HEK293 (cell line): ENCODE data around the gene CSF3R.

Source experiments
- KLF1 ChIP-seq: fragments of 450-650 bp; formaldehyde crosslinking; IDR thresholded peaks from 2 replicates; pipeline ENCODE4 v1.5.1; 2016; ENCODE audit warnings: missing biosample characterization, missing genetic modification characterization
- KLF10 ChIP-seq: fragments of 450-650 bp; IDR thresholded peaks from 2 replicates; pipeline ENCODE4 v1.5.1; 2018; ENCODE audit warnings: missing biosample characterization, mild to moderate bottlenecking, missing genetic modification characterization
- MYNN ChIP-seq: fragments of 450-650 bp; formaldehyde crosslinking; IDR thresholded peaks from 2 replicates; pipeline ENCODE4 v1.5.1; 2016; ENCODE audit warnings: missing biosample characterization, missing genetic modification characterization, borderline replicate concordance
- MZF1 ChIP-seq: fragments of 450-650 bp; formaldehyde crosslinking; IDR thresholded peaks from 2 replicates; pipeline ENCODE4 v1.5.1; 2017; ENCODE audit warnings: missing biosample characterization, missing genetic modification characterization, borderline replicate concordance
- TCF7L2 ChIP-seq: IDR thresholded peaks from 2 replicates; pipeline ENCODE4 v1.6.1; 2011; ENCODE audit warnings: low read depth, mild to moderate bottlenecking, inconsistent platforms, low read length, moderate library complexity, borderline replicate concordance
- ZNF133 ChIP-seq: fragments of 450-650 bp; formaldehyde crosslinking; IDR thresholded peaks from 2 replicates; pipeline ENCODE4 v1.5.1; 2016; ENCODE audit warnings: missing biosample characterization, missing genetic modification characterization
- ZNF184 ChIP-seq: fragments of 450-650 bp; IDR thresholded peaks from 2 replicates; pipeline ENCODE4 v1.5.1; 2018; ENCODE audit warnings: missing biosample characterization, mild to moderate bottlenecking, missing genetic modification characterization
- ZNF776 ChIP-seq: fragments of 450-650 bp; formaldehyde crosslinking; IDR thresholded peaks from 2 replicates; pipeline ENCODE4 v1.5.0; 2017; ENCODE audit warnings: missing biosample characterization, missing genetic modification characterization, borderline replicate concordance
- ZNF792 ChIP-seq: fragments of 450-650 bp; formaldehyde crosslinking; IDR thresholded peaks from 2 replicates; pipeline ENCODE4 v1.5.1; 2016; ENCODE audit warnings: missing biosample characterization, missing genetic modification characterization
- TF ChIP-seq, protein P1 (sequence below): fragments of 450-650 bp; formaldehyde crosslinking; IDR thresholded peaks from 2 replicates; pipeline ENCODE4 v1.5.1; 2016; ENCODE audit warnings: missing biosample characterization, missing genetic modification characterization
- TF ChIP-seq, protein P2 (sequence below): fragments of 450-650 bp; formaldehyde crosslinking; IDR thresholded peaks from 2 replicates; pipeline ENCODE4 v1.5.1; 2016; ENCODE audit warnings: missing biosample characterization, missing genetic modification characterization

DNA sequence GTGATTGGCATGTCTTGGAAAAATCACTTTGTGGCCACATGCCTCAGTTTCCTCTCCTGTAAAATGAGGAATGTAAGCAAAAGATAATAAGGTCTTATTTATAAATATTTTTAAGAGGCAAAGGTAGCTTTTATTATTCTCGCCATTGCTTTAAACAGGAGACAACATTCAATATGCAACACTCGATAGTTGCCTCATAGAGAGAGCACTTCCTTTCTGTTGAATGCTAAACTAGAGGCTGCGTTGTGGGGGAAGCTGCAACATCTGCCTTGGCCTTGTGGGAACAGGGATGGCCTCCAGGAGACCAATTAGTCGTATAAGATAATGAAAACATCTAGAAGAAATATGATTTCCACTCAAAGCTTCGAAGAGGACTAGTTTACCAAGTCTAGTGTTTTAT is 36.0 kb downstream of the CSF3R start:
- TF ChIP-seq, protein P1, sequence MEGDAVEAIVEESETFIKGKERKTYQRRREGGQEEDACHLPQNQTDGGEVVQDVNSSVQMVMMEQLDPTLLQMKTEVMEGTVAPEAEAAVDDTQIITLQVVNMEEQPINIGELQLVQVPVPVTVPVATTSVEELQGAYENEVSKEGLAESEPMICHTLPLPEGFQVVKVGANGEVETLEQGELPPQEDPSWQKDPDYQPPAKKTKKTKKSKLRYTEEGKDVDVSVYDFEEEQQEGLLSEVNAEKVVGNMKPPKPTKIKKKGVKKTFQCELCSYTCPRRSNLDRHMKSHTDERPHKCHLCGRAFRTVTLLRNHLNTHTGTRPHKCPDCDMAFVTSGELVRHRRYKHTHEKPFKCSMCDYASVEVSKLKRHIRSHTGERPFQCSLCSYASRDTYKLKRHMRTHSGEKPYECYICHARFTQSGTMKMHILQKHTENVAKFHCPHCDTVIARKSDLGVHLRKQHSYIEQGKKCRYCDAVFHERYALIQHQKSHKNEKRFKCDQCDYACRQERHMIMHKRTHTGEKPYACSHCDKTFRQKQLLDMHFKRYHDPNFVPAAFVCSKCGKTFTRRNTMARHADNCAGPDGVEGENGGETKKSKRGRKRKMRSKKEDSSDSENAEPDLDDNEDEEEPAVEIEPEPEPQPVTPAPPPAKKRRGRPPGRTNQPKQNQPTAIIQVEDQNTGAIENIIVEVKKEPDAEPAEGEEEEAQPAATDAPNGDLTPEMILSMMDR: no peak
- no peak for TF ChIP-seq KLF10 (tag by site-specific recombination)
- TF ChIP-seq ZNF792: no peak
- no peak for TF ChIP-seq ZNF776 (tag by site-specific recombination)
- TF ChIP-seq, protein P2, sequence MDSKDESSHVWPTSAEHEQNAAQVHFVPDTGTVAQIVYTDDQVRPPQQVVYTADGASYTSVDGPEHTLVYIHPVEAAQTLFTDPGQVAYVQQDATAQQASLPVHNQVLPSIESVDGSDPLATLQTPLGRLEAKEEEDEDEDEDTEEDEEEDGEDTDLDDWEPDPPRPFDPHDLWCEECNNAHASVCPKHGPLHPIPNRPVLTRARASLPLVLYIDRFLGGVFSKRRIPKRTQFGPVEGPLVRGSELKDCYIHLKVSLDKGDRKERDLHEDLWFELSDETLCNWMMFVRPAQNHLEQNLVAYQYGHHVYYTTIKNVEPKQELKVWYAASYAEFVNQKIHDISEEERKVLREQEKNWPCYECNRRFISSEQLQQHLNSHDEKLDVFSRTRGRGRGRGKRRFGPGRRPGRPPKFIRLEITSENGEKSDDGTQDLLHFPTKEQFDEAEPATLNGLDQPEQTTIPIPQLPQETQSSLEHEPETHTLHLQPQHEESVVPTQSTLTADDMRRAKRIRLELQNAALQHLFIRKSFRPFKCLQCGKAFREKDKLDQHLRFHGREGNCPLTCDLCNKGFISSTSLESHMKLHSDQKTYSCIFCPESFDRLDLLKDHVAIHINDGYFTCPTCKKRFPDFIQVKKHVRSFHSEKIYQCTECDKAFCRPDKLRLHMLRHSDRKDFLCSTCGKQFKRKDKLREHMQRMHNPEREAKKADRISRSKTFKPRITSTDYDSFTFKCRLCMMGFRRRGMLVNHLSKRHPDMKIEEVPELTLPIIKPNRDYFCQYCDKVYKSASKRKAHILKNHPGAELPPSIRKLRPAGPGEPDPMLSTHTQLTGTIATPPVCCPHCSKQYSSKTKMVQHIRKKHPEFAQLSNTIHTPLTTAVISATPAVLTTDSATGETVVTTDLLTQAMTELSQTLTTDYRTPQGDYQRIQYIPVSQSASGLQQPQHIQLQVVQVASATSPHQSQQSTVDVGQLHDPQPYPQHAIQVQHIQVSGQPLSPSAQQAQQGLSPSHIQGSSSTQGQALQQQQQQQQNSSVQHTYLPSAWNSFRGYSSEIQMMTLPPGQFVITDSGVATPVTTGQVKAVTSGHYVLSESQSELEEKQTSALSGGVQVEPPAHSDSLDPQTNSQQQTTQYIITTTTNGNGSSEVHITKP (tag by site-specific recombination): no peak
- TF ChIP-seq MZF1 (tag by site-specific recombination): no peak
- no peak for TF ChIP-seq ZNF133 (tag by site-specific recombination)
- no peak for TF ChIP-seq ZNF184
- no peak for TF ChIP-seq KLF1 (tag by site-specific recombination)
- TF ChIP-seq TCF7L2: no peak
- no peak for TF ChIP-seq MYNN (tag by site-specific recombination)
